GM19397 (cell line): Measurements from ENCODE around the gene TSLP.
A peak's percentile ranks its signal among the peaks of the same experiment; 100 is the strongest.

ENCODE experiments used
- ATAC-seq: cut with Tn5 transposase; IDR thresholded peaks from one replicate; pipeline ENCODE4 v1.9.1; 2021; ENCODE audit warnings: mild to moderate bottlenecking, moderate library complexity; ENCODE audit not compliant: unreplicated experiment

The TSLP gene

GRCh38 chr5:111071413-111071812 lies at the start of gene TSLP:
TSS of gene TSLP (plus strand) at chr5:111071713. CDS start at chr5:111071891, 178 bp downstream.
- ATAC-seq: no peak

- no peak for ATAC-seq
Observed at GRCh38 chr5:111022301-111022700, 49.2 kb upstream of the TSLP start.

- no peak for ATAC-seq
Observed at GRCh38 chr5:111028865-111029264, 42.6 kb upstream of the TSLP start.

GRCh38 chr5:111043712-111044506 lies 27.6 kb upstream of the TSLP start:
- ATAC-seq: no peak

GRCh38 chr5:111058064-111058463 lies 13.4 kb upstream of the TSLP start:
- ATAC-seq: no peak

- no peak for ATAC-seq
Observed at GRCh38 chr5:111060169-111060568, 11.3 kb upstream of the TSLP start.

- ATAC-seq: no peak
Observed at GRCh38 chr5:111061618-111062017, 9.9 kb upstream of the TSLP start.

GRCh38 chr5:111063709-111064322 lies 7.7 kb upstream of the TSLP start:
- no peak for ATAC-seq

- no peak for ATAC-seq
Observed at GRCh38 chr5:111066261-111066938, 5.1 kb upstream of the TSLP start.

- ATAC-seq: no peak
Observed at GRCh38 chr5:111068213-111068612, 3.3 kb upstream of the TSLP start.

- no peak for ATAC-seq
Observed at GRCh38 chr5:111069839-111070238, 1.7 kb upstream of the TSLP start.

GRCh38 chr5:111070272-111071134 lies 1.0 kb upstream of the TSLP start:
- peak; percentile 36 for ATAC-seq

- peak; percentile 73 for ATAC-seq
Observed at GRCh38 chr5:111072949-111073682, 1.6 kb downstream of the TSLP start.

GRCh38 chr5:111074244-111074643 lies 2.7 kb downstream of the TSLP start:
- ATAC-seq: no peak

- ATAC-seq: no peak
Observed at GRCh38 chr5:111075520-111075919, 4.0 kb downstream of the TSLP start.

- no peak for ATAC-seq
Observed at GRCh38 chr5:111076091-111076490, 4.6 kb downstream of the TSLP start.

GRCh38 chr5:111077678-111078077 lies 6.2 kb downstream of the TSLP start:
- no peak for ATAC-seq

- no peak for ATAC-seq
Observed at GRCh38 chr5:111079846-111080245, 8.3 kb downstream of the TSLP start.

GRCh38 chr5:111083323-111083722 lies 11.8 kb downstream of the TSLP start:
- no peak for ATAC-seq
